ENCODE results near the gene CSRNP3.

- TF ChIP-seq POLR2A (IDR thresholded peaks at IDR 0.05; ENCODE audit: low read depth, low read length) (no peak), POLR2AphosphoS5 (IDR thresholded peaks at IDR 0.05; ENCODE audit: low read depth, low read length) (no peak), POU2F2 (IDR thresholded peaks at IDR 0.05; ENCODE audit: low read depth, low read length) (no peak)
Measured at GRCh38 chr2:165450156-165450555, 19.3 kb upstream of the CSRNP3 start.

Measured in GM12891 (cell line).